HepG2 (cell line): ENCODE results near the gene CDK11B. TPM values are rescaled to one million over a fixed set of nuclear protein-coding genes. Genes with fewer than 3 reads are reported as not detected.

ENCODE experiments used
- ATAC-seq: fragments of 200-7000 bp; cut with Tn5 transposase; 3 replicates; pipeline ENCODE4 v1.9.1; 2020; ENCODE audit warnings: mild to moderate bottlenecking, moderate library complexity
- BruUV-seq: library from RNA; stranded (reverse); fragments of 400-500 nt; replicated peaks from 2 replicates; lab custom pipeline; 2021; lab: Mats Ljungman, UMichigan
- CTCF ChIA-PET: fragments of 300-600 bp; formaldehyde crosslinking; extraction: SDS; loops from one replicate; lab custom pipeline; 2021; ENCODE audit warnings: low total read pairs, inconsistent platforms, low intra/inter-chr PET ratio; lab: Yijun Ruan, JAX
- POLR2A ChIA-PET: fragments of 350-600 bp; sonication (Branson Sonifier 250); formaldehyde crosslinking; loops from one replicate; lab custom pipeline; 2020; ENCODE audit warnings: antibody characterized with exemption, inconsistent platforms; lab: Yijun Ruan, JAX
- DNase-seq: peaks from one replicate; pipeline ENCODE4 v3.0.0-alpha.2; 2015; ENCODE audit warnings: low spot score
- FAIRE-seq: peaks from 3 replicates; lab custom pipeline; 2011; peaks lifted over from hg19 to GRCh38; lab: Jason Lieb, UNC
- H2AFZ ChIP-seq: one replicate; pipeline ENCODE4 v1.6.1; 2011; ENCODE audit warnings: low read length, inconsistent platforms
- H3K27ac ChIP-seq: fragments of 300-600 bp; 3 replicates; pipeline ENCODE4 v1.8.0; 2011; ENCODE audit warnings: mixed run types, mild to moderate bottlenecking, mixed read lengths, low read length, inconsistent platforms; ENCODE audit not compliant: insufficient read depth; ENCODE audit errors: extremely low read length
- H3K27me3 ChIP-seq, 2 experiments: fragments of 200-600 bp in 1 of 2; 2 replicates in 1 of 2; 3 replicates in 1 of 2; pipeline versions ENCODE4 v1.6.0 to v1.8.0; 2011; ENCODE audit warnings: low read length in 2 of 2, mild to moderate bottlenecking in 2 of 2, moderate library complexity in 2 of 2, inconsistent platforms in 1 of 2; ENCODE audit not compliant: insufficient read depth in 2 of 2, control insufficient read depth in 1 of 2
- H3K36me3 ChIP-seq, 2 experiments: fragments of 200-600 bp in 1 of 2; replicated peaks in 1 of 2; 2 replicates in 1 of 2; 3 replicates in 1 of 2; pipeline versions ENCODE4 v1.5.1 to v1.8.0; 2011; ENCODE audit warnings: low read length in 2 of 2, inconsistent platforms in 1 of 2; ENCODE audit not compliant: insufficient read depth in 2 of 2, control insufficient read depth in 1 of 2
- H3K4me1 ChIP-seq: 2 replicates; pipeline ENCODE4 v1.5.1; 2012; ENCODE audit warnings: low read length, inconsistent platforms; ENCODE audit not compliant: insufficient read depth
- H3K4me2 ChIP-seq: 2 replicates; pipeline ENCODE4 v1.6.0; 2011; ENCODE audit warnings: low read depth, low read length, inconsistent platforms
- H3K4me3 ChIP-seq, 3 experiments: fragments of 200-600 bp in 1 of 3; sonication (generic), shearing (Covaris generic) in 1 of 3; replicated peaks in 1 of 3; 2 replicates each; pipeline ENCODE4 v1.5.1; 2011 to 2016; ENCODE audit warnings: low read length in 3 of 3, inconsistent platforms in 2 of 3, low read depth in 2 of 3, mild to moderate bottlenecking in 2 of 3, control low read depth in 1 of 3, mixed read lengths in 1 of 3; ENCODE audit not compliant: insufficient read depth in 1 of 3
- H3K79me2 ChIP-seq: one replicate; pipeline ENCODE4 v1.6.1; 2011; ENCODE audit warnings: low read length, inconsistent platforms; ENCODE audit not compliant: insufficient read depth
- H3K9ac ChIP-seq: 2 replicates; pipeline ENCODE4 v1.6.0; 2011; ENCODE audit warnings: mild to moderate bottlenecking, low read depth, low read length, inconsistent platforms; ENCODE audit not compliant: insufficient read depth
- H3K9me3 ChIP-seq: 2 replicates; pipeline ENCODE4 v1.5.1; 2012; ENCODE audit warnings: mild to moderate bottlenecking, low read length
- H4K20me1 ChIP-seq: 2 replicates; pipeline ENCODE4 v1.6.0; 2011; ENCODE audit warnings: inconsistent platforms, mild to moderate bottlenecking, low read length, moderate library complexity; ENCODE audit not compliant: insufficient read depth
- KMT2B ChIP-seq: IDR thresholded peaks from 2 replicates; pipeline ENCODE4 v1.6.1; 2016; ENCODE audit warnings: missing genetic modification reagents, missing compliant biosample characterization
- PHF8 ChIP-seq: sonication (generic); formaldehyde crosslinking; IDR thresholded peaks from 2 replicates; pipeline ENCODE4 v1.5.0; 2020; ENCODE audit warnings: missing genetic modification reagents
- RFX1 ChIP-seq: fragments of 450-650 bp; IDR thresholded peaks from 2 replicates; pipeline ENCODE4 v1.6.1; 2017
- SCMH1 ChIP-seq: sonication (generic); formaldehyde crosslinking; IDR thresholded peaks from 2 replicates; pipeline ENCODE4 v1.9.0; 2021; ENCODE audit warnings: missing genetic modification reagents, mild to moderate bottlenecking, borderline replicate concordance
- TARDBP ChIP-seq: sonication (generic); formaldehyde crosslinking; IDR thresholded peaks from 2 replicates; pipeline ENCODE4 v1.8.0; 2022; ENCODE audit warnings: mild to moderate bottlenecking, missing genetic modification reagents
- XRCC5 ChIP-seq: fragments of 200-400 bp; formaldehyde crosslinking; optimal IDR thresholded peaks from 2 replicates; pipeline ENCODE3; 2017; ENCODE audit warnings: mild to moderate bottlenecking, low read length
- ZKSCAN8 ChIP-seq: IDR thresholded peaks from 2 replicates; pipeline ENCODE4 v1.6.1; 2016; ENCODE audit warnings: borderline replicate concordance, missing genetic modification reagents, missing compliant biosample characterization
- ZNF496 ChIP-seq: sonication (generic); formaldehyde crosslinking; IDR thresholded peaks from 2 replicates; pipeline ENCODE4 v1.8.1; 2023; ENCODE audit warnings: mild to moderate bottlenecking, moderate library complexity, missing genetic modification reagents; ENCODE audit not compliant: insufficient replicate concordance
- ZNF724P ChIP-seq: sonication (generic); formaldehyde crosslinking; IDR thresholded peaks from 2 replicates; pipeline ENCODE4 v1.8.0; 2022; ENCODE audit warnings: missing genetic modification reagents, borderline replicate concordance
- WGBS: methylation state at CpG from one replicate; pipeline ENCODE4 v1.1.6; 2017; ENCODE audit warnings: low lambda C conversion rate; 5-methylcytosine and 5-hydroxymethylcytosine counted together
- in situ Hi-C: cut with HindIII; loops from 2 replicates; pipeline ENCODE4 v1.10.0; 2017; ENCODE audit warnings: low pct_unique_long_range_greater_than_20kb; ENCODE audit not compliant: extremely low pct_ligation_motif_present
- intact Hi-C: fragments of 100-400 bp; cut with micrococcal nuclease; formaldehyde crosslinking; loops from one replicate; pipeline ENCODE4 v1.10.0; 2022; ENCODE audit not compliant: unreplicated experiment
- polyA plus RNA-seq, 8 experiments: library from polyadenylated mRNA; depleted of rRNA in 3 of 8; stranded (reverse) in 7 of 8; unstranded in 1 of 8; fragments of >200 nt; fragmentation: Illumina TruSeq in 4 of 8; extraction: Trizol in 4 of 8; gene quantifications; 2 replicates each; pipeline versions ENCODE4 v1.2.1 to v1.2.3, GENCODE V29; 2011 to 2016; ENCODE audit warnings: low read depth in 4 of 8, missing spikeins in 1 of 8, mixed read lengths in 1 of 8; ENCODE audit not compliant: insufficient read depth in 1 of 8
- total RNA-seq, 5 experiments: library from RNA; depleted of rRNA; stranded (reverse); fragments of >200 nt; fragmentation: Illumina TruSeq; extraction: Trizol; gene quantifications; 2 replicates each; pipeline ENCODE4 v1.2.3, GENCODE V29; 2016; ENCODE audit warnings: low read depth in 1 of 5
- TF ChIP-seq, protein P1 (sequence below): sonication (generic); formaldehyde crosslinking; IDR thresholded peaks from 2 replicates; pipeline ENCODE4 v1.8.1; 2023; ENCODE audit warnings: mild to moderate bottlenecking, missing genetic modification reagents
- TF ChIP-seq, protein P2 (sequence below): sonication (generic); formaldehyde crosslinking; IDR thresholded peaks from 2 replicates; pipeline ENCODE4 v1.5.0; 2020; ENCODE audit warnings: mild to moderate bottlenecking, low read depth, missing genetic modification reagents, borderline replicate concordance
- TF ChIP-seq, protein P3 (sequence below): sonication (generic); formaldehyde crosslinking; IDR thresholded peaks from 2 replicates; pipeline ENCODE4 v1.5.0; 2020; ENCODE audit warnings: missing genetic modification reagents, mild to moderate bottlenecking, borderline replicate concordance

CDK11B gene
- total and polyA plus RNA-seq, 2 of the 13 experiments (the other 11 are each of a cell fraction or from before 2014, with no cell fraction given) = 3.6 to 15.1 TPM

DNA sequence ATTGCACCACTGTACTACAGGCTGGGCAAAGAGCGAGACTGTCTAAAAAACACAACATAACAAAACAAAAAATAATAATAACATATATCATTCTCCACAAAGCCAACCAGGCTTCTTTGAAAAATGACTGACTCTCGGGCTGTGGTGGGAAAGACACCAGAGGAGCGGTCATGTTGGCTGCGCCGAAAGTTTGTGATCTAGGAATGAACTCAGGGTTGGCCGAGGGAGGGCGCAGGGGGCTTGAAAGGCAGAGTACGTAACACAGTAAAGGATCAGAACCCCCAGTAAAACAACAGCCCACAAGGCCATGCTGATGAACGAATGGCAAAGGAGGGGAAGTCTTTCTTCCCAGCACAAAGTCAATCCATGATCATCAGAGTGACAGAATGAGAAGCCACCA lies 29.0 kb upstream of the CDK11B start:
- no peaks in the 10 kb centered on the region for H3K9me3 ChIP-seq
- in situ Hi-C loops (no loop called here), intact Hi-C loops (no loop called here)
- no peak for FAIRE-seq
- CTCF ChIA-PET = no interaction called here
- H3K4me3 ChIP-seq = no peak overlapping the region
- no TSS peak for BruUV-seq
- TF ChIP-seq ZKSCAN8 (CRISPR knock-in tag) (no peak), TARDBP (CRISPR knock-in tag) (no peak), PHF8 (CRISPR knock-in tag) (no peak), XRCC5 (no peak), RFX1 (no peak), KMT2B (no peak), ZNF496 (CRISPR knock-in tag) (no peak), SCMH1 (no peak), ZNF724P (CRISPR knock-in tag) (no peak)
- TF ChIP-seq, protein P1, sequence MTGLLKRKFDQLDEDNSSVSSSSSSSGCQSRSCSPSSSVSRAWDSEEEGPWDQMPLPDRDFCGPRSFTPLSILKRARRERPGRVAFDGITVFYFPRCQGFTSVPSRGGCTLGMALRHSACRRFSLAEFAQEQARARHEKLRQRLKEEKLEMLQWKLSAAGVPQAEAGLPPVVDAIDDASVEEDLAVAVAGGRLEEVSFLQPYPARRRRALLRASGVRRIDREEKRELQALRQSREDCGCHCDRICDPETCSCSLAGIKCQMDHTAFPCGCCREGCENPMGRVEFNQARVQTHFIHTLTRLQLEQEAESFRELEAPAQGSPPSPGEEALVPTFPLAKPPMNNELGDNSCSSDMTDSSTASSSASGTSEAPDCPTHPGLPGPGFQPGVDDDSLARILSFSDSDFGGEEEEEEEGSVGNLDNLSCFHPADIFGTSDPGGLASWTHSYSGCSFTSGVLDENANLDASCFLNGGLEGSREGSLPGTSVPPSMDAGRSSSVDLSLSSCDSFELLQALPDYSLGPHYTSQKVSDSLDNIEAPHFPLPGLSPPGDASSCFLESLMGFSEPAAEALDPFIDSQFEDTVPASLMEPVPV (CRISPR knock-in tag) = no peak
- TF ChIP-seq, protein P2, sequence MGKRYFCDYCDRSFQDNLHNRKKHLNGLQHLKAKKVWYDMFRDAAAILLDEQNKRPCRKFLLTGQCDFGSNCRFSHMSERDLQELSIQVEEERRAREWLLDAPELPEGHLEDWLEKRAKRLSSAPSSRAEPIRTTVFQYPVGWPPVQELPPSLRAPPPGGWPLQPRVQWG (CRISPR knock-in tag) = no peak
- TF ChIP-seq, protein P3, sequence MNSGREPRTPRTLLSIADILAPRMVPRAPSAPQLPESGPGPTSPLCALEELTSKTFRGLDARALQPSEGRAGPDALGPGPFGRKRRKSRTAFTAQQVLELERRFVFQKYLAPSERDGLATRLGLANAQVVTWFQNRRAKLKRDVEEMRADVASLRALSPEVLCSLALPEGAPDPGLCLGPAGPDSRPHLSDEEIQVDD (CRISPR knock-in tag) = no peak
- WGBS = 85% methylated on average over 9 of the region's 9 CpGs
- no peaks in the 10 kb centered on the region; a peak in 1 of 5 replicates for H3K36me3 ChIP-seq
- no peaks in the 10 kb centered on the region for H4K20me1 ChIP-seq
- peaks cover 19% of the 10 kb centered on the region for H3K4me1 ChIP-seq
- H3K27ac ChIP-seq = no peak overlapping the region
- no peak for DNase-seq
- no peak overlapping the region for H3K9ac ChIP-seq
- H2AFZ ChIP-seq = no peak overlapping the region
- no peak overlapping the region for H3K4me2 ChIP-seq
- POLR2A ChIA-PET = no interaction called here
- H3K79me2 ChIP-seq = peaks cover 11% of the 10 kb centered on the region
- no peak for ATAC-seq
- no peaks in the 10 kb centered on the region for H3K27me3 ChIP-seq
